A172 (cell line): Measurements from ENCODE around the gene ZNF420. TPM values are rescaled to one million over a fixed set of nuclear protein-coding genes. Genes with fewer than 3 reads are reported as not detected.
"Not testable (repeated sequence)": the region's sequence is repeated elsewhere in the genome, so short reads cannot be mapped to it uniquely, and the experiment has no call there.

Experiments used
- DNase-seq: peaks from one replicate; pipeline ENCODE4 v3.0.0-alpha.2; 2015; ENCODE audit warnings: low spot score
- total RNA-seq: library from RNA; depleted of rRNA; stranded (reverse); fragments of >200 nt; shearing (Covaris generic); gene quantifications from 2 replicates; pipeline ENCODE4 v1.2.3, GENCODE V29; 2014; rRNA removed

Gene ZNF420
- total RNA-seq: 10.2 and 12.0 TPM in 2 replicates

DNA sequence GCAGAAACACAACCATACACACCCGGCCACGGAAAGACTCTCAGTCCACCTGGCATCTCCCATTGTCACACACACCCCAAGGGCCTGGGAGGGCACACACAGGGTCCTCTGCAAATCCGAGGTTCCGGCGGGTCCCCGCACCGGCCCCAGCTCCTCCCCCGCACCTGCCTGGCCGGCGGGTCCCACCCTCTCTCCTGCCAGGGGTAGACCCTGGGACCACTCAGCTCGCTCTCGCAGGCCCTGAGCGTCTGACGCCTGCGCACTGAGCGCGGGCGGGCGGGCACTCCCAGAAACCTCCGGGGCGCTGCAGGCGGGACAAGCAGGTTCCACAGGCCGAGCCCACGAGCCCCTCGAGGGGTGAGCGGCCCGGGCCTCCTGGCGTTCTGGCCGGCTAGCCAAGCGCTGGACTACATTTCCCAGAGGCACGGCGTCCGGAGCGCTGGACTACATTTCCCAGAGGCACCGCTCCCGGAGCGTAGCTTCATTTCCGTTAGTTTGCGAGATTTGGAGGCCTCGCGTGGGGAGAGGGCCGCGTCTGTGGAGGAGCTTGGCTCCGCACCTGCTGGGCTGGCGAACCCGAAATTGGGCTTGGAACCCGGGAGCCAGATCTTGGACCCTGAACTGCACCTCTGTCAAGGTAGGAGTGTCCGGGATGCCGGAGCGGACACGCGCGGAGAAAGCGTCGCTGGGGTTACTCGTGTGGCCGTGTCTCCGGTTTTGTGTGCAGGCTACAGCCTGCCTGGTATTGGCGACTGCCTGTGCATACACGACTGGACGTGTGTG, at the start of gene ZNF420:
TSS of gene ZNF420 (plus strand) at position 500 of the 783 bp plus-strand sequence. CDS start 10,686 bp downstream, outside the sequence.
- peak; percentile 90 for DNase-seq

DNA sequence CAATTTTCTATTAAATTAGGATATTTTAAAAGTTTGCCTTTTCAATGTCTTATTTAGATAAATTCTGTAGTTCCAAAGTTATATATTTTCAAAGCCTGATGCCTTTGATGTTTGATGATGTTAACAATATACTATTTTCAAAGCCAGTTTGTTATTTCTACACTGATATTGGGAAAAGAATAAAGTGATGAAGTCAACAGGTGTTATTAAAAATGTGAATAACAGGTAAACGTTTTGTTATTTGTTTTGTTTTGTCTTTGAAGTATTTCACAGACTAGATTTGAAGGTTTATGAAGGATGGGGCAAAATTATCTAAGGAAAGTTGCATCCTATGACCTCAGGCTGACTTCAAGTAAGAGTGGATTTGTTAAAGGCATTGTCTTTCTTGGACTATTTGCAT, 33.1 kb upstream of the ZNF420 start:
- no peak for DNase-seq

DNA sequence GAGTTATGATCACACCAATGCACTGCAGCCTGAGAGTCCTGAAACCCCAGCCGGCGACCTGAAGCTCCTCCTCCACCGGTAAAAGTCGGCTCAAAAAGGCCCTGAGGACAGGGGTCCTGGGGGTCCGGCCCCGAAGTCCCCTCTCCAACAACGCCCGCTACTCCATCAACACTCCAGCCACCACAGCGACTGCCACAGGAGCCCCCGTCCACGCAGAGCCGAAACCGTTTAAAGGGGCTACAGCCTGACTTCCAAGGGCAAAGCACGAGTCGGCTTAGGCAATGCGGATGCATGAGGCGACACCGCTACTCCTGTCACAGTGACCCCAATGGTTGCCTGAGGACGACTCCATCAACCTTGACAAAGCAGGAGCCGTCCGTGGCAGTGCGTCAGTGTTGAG, 22.9 kb upstream of the ZNF420 start:
- no peak for DNase-seq

DNA sequence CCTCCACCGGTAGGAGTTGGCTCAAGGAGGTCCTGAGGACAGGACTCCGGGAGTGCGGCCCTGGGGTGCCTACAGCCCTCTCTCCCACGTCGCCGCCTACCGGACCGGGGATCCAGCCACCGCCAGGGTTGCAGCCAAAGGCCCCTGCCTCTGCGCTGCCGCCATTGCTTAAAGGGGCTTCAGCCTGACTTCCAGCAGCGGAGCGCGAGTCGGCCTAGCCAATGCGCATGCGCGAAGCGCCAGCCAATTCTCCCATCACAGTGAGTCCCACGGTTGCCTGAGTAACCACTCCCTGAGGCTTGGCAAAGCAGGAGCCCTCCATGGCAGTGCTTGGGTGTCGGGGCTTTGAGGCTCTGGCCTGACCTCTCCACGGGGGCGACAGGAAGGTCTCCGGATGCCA, 21.5 kb upstream of the ZNF420 start:
- DNase-seq: no peak

DNA sequence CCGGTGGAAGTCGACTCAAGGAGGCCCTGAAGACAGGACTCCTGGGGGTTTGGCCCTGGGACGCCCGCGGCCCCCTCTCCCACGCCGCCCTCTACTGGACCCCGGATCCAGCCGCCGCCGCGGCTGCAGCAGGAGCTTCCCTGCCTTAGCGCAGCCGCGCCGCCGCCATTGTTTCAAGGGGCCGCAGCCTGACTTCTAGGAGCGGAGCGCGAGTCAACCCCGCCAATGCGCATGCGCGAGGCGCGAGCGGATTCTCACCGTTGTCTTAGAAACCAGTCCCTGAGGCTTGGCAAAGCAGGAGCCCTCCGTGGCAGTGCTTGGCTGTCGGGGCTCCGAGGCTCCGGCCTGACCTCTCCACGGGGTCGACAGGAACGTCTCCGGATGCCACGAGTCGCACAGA, 19.1 kb upstream of the ZNF420 start:
- no peak for DNase-seq

DNA sequence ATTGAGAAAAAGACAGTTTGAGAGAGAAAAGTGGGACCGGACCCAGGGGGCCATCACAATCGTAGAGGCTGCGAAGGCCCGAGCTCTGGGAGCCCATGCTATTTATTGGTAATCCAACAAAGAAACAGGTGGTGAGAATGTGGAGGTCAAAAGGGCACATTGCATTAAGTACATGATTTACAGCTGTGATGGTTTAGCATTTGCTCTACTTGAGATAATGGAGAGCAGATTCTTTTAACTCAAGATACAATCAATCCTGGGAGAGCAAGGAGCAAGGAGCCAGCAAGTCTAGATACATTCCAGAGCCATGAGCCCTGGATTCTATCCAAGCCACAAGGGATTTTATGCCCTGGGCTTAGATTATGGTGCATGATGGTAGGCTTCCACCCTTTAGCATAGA, 13.3 kb upstream of the ZNF420 start:
- DNase-seq: not testable (repeated sequence)

DNA sequence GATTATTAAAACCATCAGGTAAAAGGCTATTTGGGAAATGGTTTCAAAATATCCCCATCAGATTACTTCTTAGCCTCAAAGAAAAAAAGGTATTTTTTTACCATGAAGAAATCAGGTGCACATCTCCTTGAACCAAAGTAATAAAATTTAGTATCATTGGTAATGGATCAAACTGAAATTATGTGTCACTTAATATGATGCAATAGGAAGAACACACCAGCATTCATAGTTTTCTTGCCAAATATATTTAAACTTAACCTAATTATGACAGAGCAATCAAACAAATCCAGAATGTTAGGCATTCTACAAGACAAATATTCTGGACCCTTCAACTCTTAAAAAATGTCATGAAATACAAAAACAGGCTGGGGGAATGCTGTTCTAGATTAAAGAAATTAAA, 4.1 kb upstream of the ZNF420 start:
- no peak for DNase-seq

DNA sequence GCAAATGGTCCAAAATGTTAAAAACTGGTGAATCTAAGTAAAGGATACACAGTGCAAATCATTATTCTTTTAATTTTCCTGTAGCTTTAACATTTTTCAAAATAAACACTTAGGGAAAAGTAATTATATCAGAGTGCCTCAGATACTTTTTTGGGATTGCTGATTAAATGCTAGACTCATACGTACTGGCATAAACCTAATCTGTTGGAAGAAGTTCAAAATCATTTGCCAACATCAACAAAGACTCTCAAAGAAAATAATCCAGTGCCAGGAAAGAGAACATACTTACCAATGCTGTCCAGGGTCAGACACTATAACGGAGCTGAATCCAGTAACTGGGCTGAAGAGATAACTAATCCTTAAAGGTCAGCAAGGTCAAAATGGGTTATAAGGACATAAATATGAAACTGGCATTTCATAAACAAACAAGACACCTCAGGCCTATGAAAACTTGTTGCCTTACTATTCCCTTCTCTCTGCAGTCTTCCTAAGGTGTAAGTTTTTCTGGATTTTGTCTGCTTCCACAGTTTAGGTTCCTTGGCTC, 3.3 kb upstream of the ZNF420 start:
- DNase-seq: no peak

DNA sequence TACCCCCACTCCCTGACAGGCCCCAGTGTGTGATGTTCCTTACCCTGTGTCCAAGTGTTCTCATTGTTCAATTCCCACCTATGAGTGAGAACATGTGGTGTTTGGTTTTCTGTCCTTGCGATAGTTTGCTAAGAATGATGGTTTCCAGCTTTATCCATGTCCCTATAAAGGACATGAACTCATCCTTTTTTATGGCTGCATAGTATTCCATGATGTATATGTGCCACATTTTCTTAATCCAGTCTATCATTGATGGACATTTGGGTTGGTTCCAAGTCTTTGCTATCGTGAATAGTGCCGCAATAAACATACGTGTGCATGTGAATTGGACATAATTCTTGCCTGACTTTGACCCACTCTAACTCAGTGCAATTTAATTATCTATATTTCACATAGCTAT, 1.7 kb upstream of the ZNF420 start:
- DNase-seq: not testable (repeated sequence)

DNA sequence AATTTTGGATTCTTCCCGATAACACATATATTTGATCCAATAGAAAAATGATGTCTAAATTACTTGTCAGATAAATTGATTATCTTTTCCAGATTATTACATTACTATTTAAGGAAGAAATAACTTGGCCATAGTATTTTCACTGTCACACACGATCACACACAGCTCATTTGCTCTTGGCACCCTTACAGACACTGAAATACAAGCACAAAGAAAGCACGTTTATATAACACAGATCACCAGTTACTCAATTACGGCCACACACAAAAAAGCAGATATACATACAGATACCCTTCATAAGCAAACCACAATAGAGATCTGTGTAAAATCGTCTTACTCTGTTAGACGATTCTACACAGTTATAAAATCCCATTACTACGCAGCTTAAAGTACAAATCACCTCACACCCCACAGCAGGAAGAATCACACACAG, 716 bp upstream of the ZNF420 start:
- DNase-seq: no peak

DNA sequence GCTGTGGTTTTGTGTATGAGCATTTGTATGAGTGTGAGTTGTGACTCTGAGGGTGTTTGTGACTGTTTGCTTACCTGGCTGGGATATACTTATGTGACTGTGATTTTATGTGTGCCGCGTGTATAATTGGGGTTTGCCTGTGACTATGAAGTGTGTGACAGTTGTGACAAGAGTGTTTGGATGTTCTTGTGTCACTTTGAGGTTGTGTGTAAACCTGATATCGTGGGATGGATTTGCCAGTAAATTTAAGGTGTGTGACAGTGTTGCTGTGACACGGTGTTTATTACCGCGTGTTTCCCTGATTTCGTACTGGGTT, 442 bp downstream of the ZNF420 start:
- no peak for DNase-seq

DNA sequence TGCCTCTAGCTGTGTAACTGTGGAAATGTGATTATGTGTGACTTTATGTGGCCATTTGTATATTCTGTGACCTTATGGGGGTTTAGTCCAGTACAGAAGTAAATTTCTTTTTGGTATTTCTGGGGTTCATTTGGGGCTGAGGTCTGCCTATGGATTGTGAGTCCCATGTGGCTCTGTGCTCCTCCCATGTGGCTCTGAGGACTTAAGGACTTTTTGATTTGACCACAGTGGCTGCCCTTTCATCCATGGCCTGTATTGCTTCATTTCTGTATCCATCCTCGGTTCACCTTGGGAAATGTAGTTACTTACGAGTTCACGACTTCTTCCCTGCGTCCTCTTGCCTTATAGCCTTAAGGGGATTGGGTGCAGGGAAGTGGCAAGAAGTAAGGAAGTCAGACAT, 1.0 kb downstream of the ZNF420 start:
- DNase-seq: no peak

DNA sequence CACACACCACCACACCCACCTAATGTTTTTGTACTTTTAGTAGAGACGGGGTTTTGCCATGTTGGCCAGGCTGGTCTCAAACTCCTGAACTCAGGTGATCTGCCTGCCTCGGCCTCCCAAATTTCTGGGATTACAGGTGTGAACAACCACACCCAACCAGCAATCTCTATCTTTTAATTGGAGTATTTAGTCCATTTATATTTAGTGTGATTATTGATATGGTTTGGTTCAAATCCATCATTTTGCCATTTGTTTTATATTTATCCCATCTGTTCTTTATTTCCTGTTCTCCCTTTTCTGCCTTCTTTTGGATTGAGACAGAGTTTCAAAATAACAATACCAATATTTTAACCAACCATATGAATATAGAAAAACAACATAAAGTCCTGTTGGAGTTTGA, 4.1 kb downstream of the ZNF420 start:
- no peak for DNase-seq

DNA sequence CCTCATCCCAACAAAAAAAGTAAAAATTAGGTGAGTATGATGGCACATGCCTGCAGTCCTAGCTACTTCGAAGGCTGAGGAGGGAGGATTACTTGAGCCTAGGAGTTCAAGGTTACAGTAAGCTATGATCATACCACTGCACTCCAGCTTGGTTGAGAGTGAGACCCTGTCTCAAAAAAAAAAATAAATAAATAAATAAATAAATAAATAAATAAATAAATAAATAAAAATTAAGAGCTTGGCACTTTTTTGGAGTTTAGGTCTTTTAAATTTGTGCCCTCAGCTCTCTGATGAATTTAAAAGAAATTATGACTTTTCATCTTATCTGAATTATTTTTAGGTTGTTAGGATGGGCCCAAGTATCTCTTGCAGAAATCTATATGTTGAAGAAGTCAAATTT, 8.9 kb downstream of the ZNF420 start:
- no peak for DNase-seq

DNA sequence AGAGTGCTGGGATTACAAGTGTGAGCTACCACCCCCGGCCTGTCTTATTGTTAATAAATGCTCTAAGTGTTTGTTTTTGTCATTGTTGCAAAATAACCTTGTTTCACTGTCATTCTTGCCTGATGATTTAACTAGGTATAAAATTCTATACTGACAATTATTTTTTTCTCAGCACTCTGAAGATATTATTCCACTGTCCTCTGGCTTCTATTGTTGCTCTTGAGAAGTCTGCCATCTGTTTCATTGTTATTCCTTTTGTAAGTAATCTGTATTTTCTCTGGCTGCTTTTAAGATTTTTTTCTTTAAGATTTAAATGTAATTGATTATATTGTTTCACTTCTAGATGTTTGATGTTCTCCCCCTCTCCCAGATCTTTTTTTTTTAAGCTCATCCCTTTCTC, 17.6 kb downstream of the ZNF420 start:
- DNase-seq: no peak

DNA sequence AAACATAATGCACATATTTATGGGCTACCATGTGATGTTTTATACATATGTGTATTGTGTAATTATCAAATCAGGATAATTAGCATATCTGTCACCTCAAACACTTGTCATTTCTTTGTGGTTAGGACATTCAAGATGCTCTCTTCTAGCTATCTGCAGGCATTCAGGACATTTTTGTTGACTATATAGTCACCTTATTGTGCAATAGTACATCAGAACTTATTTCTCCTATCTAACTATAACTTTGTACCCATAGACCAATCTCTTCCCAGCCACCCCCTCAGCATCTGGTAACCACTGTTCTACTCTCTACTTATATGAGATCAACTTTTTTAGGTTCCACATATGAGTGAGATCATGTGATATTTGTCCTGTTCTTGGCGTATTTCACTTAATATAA, 20.3 kb downstream of the ZNF420 start:
- DNase-seq: no peak

DNA sequence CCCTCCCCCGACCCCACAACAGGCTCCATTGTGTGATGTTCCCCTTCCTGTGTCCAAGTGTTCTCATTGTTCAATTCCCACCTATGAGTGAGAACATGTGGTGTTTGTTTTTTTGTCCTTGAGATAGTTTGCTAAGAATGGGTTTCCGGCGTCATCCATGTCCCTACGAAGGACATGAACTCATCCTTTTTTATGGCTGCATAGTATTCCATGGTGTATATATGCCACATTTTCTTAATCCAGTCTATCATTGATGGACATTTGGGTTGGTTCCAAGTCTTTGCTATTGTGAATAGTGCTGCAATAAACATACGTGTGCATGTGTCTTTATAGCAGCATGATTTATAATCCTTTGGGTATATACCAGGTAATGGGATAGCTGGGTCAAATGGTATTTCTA, 25.9 kb downstream of the ZNF420 start:
- DNase-seq: not testable (repeated sequence)

DNA sequence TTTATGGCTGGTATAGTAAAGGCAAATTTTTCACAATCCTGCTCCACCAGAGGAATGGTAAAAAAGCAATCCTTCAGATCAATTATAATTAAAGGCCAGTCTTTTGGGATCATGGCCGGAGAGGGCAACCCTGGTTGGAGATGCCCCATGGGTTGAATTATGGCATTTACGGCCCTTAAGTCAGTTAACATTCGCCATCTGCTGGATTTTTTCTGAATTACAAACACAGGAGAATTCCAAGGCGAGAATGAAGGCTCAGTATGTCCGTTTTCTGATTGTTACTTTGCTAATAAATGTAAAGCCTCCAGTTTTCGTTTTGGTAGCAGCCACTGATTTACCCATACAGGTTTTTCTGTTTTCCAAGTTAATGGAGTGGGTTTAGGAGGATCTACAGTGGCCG, 33.5 kb downstream of the ZNF420 start:
- peak; percentile 10 for DNase-seq

DNA sequence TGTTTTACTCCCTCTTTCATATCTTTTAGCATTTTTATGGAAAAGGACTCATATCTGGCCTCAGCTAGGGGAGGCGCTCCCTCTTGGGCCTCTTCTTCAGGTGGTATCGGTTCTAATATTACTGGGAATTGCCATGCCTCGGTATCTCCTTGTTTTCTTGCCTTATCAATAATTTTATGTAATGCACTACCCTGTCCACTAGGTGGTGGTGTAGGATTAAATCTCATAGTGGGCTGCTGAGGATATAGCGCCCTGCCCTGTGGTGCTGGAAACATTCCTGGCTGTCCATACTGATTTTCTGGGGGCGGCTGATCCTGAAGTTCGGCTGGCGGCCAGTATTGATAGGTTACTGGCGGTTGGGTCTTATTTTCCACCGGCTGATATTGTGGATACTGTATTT, 35.8 kb downstream of the ZNF420 start:
- DNase-seq: no peak

DNA sequence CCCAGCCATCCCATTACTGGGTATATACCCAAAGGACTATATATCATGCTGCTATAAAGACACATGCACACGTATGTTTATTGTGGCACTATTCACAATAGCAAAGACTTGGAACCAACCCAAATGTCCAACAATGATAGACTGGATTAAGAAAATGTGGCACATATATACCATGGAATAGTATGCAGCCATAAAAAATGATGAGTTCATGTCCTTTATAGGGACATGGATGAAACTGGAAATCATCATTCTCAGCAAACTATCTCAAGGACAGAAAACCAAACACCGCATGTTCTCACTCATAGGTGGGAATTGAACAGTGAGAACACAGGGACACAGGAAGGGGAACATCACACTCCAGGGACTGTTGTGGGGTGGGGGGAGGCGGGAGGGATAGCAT, 43.9 kb downstream of the ZNF420 start:
- not testable (repeated sequence) for DNase-seq

DNA sequence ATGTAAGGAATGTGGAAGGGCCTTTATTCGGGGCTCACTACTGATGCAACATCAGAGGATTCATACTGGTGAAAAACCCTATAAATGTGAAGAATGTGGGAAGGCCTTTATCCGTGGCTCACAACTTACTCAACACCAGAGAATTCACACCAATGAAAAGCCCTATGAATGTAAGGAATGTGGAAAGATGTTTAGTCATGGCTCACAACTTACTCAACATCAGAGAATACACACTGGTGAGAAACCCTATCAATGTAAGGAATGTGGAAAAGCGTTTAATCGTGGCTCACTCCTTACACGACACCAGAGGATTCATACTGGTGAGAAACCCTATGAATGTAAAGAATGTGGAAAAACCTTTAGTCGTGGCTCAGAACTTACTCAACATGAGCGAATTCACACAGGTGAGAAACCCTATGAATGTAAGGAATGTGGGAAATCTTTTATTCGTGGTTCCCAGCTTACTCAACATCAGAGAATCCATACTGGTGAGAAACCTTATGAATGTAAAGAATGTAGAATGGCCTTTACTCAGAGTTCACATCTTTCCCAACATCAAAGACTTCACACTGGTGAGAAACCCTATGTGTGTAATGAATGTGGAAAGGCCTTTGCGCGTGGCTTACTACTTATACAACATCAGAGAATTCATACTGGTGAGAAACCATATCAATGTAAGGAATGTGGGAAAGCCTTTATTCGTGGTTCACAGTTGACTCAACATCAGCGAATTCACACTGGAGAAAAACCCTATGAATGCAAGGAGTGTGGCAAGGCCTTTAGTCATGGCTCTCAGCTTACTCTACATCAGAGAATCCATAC, 50.0 kb downstream of the ZNF420 start:
- no peak for DNase-seq

DNA sequence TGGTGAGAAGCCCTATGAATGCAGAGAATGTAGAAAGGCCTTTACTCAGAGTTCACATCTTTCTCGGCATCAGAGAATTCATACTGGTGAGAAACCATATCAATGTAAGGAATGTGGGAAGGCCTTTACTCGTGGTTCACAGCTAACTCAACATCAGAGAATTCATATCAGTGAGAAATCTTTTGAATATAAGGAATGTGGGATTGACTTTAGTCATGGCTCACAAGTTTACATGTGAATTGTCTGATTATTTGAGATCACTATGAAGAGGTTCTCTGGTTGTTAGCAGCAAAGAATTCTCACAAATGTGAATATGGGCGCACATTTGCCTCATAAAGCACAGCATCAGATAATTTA, 50.6 kb downstream of the ZNF420 start:
- DNase-seq: no peak

DNA sequence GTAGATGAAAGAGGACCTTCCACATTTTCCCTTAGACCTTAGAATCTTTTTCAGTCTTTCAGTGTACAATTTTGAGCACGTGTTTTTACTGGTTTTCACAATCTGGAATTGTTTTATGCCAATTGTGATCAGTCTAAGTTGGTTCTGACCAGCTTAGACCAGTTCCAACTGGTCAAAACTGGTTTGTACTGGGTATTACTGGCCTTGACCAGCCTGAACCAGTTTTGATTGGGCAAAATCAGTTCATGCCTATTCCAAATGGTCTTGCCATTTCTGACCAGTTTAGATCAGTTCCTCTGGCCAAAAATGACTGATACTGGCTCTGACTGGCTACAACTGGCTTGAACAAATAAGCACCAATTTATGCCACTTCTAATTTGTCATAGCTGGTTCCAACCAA, 57.9 kb downstream of the ZNF420 start:
- DNase-seq: no peak
